ENCODE results near the gene P2RY2. TPM values are rescaled to one million over a fixed set of nuclear protein-coding genes. Genes with fewer than 3 reads are reported as not detected.

P2RY2 gene
- total and polyA plus RNA-seq, 9 of the 15 experiments (the other 6 are each of a cell fraction or from before 2014, with no cell fraction given), result not detected

DNA sequence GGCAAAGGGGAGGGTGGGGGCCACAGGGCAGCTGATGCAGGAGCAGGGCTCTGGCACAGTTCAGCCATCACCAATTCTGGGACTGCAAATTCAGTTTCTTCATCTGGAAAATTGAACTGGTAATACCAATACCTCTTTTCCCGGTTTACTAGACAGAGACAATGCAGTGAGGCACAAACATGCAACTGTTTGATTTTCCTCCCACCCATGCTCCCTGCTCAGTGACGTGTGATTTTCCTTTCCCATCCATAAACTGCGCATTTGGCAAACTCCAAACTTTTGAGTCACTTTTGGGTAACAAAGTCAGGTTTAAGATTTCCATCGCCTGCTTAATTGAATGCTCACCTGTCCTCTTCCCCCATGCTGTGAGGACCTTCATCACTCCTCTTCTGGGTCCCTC lies 23.2 kb downstream of the P2RY2 start:
- H3K9me1 ChIP-seq (ENCODE audit: control insufficient read depth, insufficient read depth, low read length), result no peaks in the 10 kb centered on the region
- ChIA-PET CTCF (ENCODE audit: low intra/inter-chr PET ratio) (interaction anchor here (0.7 kb wide), 2 partner anchors 517 to 655 kb away, joined by 3 read pairs; no protein-coding TSS in a partner anchor), POLR2A (no interaction called here)
- no peak overlapping the region for H3K4me2 ChIP-seq (ENCODE audit: insufficient read depth, low read length)
- H2AFZ ChIP-seq (ENCODE audit: low read depth, low read length), result no peak overlapping the region
- no peaks in the 10 kb centered on the region for H3K79me2 ChIP-seq (ENCODE audit: control insufficient read depth, insufficient read depth, low read length)
- ATAC-seq (no peak), DNase-seq (ENCODE audit: extremely low read depth in 1 of 4, low spot score in 3 of 4) (no peak), FAIRE-seq (no peak)
- no peaks in the 10 kb centered on the region for H4K20me1 ChIP-seq (replicated peaks; ENCODE audit: control insufficient read depth, insufficient read depth, low read length)
- peaks cover 0 to 3% of the 10 kb centered on the region in 2 experiments; a peak in 1 of 5 replicates for H3K4me1 ChIP-seq (replicated peaks in 1 of 2; ENCODE audit: control insufficient read depth in 2 of 2, insufficient read depth in 2 of 2, low read length in 2 of 2)
- WGBS (ENCODE audit: insufficient coverage, low coverage, missing lambda C conversion rate), result 2% methylated on average over 4 of the region's 4 CpGs
- peaks cover 0 to 29% of the 10 kb centered on the region in 2 experiments; a peak in 3 of 5 replicates for H3K27me3 ChIP-seq (ENCODE audit: control insufficient read depth in 2 of 2, insufficient read depth in 2 of 2, low read length in 2 of 2)
- no peaks in the 10 kb centered on the region for H3K36me3 ChIP-seq (ENCODE audit: control insufficient read depth, insufficient read depth, low read length)
- H3K4me3 ChIP-seq, result no peak overlapping the region
- H3K9ac ChIP-seq (ENCODE audit: insufficient read depth in 1 of 2, low read depth in 2 of 2, low read length in 2 of 2), result no peak overlapping the region
- BruUV-seq (replicated peaks), result no TSS peak
- no peak overlapping the region for H3K27ac ChIP-seq (ENCODE audit: extremely low read depth, low read depth, low read length)
- intact Hi-C loops (cut with micrococcal nuclease) (no loop called here), in situ Hi-C loops (cut with MboI) (loop anchor here (5.0 kb wide), 1 partner anchor 414 kb away; no protein-coding TSS in a partner anchor)
- TF ChIP-seq MAZ (CRISPR knock-in tag; conservative IDR thresholded peaks at IDR 0.05 in 1 of 2, IDR thresholded peaks at IDR 0.05 in 1 of 2) (no peak), HEY1 (CRISPR knock-in tag; IDR thresholded peaks at IDR 0.05; ENCODE audit: borderline replicate concordance) (no peak), RBM14 (IDR thresholded peaks at IDR 0.05; ENCODE audit: borderline replicate concordance, insufficient read depth, low read depth, low read length) (no peak), RFX5 (IDR thresholded peaks at IDR 0.05; ENCODE audit: low read depth, low read length) (no peak), ZNF324 (CRISPR knock-in tag; IDR thresholded peaks at IDR 0.05) (no peak), SP1 (CRISPR knock-in tag; IDR thresholded peaks at IDR 0.05) (no peak), PRMT5 (CRISPR knock-in tag; IDR thresholded peaks at IDR 0.05) (no peak), ZNF644 (tag; IDR thresholded peaks at IDR 0.05; ENCODE audit: low read depth) (no peak), ZNF24 (IDR thresholded peaks at IDR 0.05) (no peak), ZSCAN29 (IDR thresholded peaks at IDR 0.05) (no peak), RAD21 (CRISPR knock-in tag; conservative IDR thresholded peaks at IDR 0.05 in 1 of 2, IDR thresholded peaks at IDR 0.05 in 1 of 2) (no peak)
- TF ChIP-seq, protein P1, sequence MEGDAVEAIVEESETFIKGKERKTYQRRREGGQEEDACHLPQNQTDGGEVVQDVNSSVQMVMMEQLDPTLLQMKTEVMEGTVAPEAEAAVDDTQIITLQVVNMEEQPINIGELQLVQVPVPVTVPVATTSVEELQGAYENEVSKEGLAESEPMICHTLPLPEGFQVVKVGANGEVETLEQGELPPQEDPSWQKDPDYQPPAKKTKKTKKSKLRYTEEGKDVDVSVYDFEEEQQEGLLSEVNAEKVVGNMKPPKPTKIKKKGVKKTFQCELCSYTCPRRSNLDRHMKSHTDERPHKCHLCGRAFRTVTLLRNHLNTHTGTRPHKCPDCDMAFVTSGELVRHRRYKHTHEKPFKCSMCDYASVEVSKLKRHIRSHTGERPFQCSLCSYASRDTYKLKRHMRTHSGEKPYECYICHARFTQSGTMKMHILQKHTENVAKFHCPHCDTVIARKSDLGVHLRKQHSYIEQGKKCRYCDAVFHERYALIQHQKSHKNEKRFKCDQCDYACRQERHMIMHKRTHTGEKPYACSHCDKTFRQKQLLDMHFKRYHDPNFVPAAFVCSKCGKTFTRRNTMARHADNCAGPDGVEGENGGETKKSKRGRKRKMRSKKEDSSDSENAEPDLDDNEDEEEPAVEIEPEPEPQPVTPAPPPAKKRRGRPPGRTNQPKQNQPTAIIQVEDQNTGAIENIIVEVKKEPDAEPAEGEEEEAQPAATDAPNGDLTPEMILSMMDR (IDR thresholded peaks at IDR 0.05 in 2 of 3, conservative IDR thresholded peaks at IDR 0.05 in 1 of 3; ENCODE audit: insufficient read depth in 2 of 3, low read depth in 1 of 3, low read length in 3 of 3), result no peak
- TF ChIP-seq, protein P2, sequence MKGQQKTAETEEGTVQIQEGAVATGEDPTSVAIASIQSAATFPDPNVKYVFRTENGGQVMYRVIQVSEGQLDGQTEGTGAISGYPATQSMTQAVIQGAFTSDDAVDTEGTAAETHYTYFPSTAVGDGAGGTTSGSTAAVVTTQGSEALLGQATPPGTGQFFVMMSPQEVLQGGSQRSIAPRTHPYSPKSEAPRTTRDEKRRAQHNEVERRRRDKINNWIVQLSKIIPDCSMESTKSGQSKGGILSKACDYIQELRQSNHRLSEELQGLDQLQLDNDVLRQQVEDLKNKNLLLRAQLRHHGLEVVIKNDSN (CRISPR knock-in tag; IDR thresholded peaks at IDR 0.05), result no peak
- TF ChIP-seq, protein P3, sequence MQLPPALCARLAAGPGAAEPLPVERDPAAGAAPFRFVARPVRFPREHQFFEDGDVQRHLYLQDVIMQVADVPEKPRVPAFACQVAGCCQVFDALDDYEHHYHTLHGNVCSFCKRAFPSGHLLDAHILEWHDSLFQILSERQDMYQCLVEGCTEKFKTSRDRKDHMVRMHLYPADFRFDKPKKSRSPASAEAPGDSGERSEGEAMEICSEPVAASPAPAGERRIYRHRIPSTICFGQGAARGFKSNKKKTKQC (CRISPR knock-in tag; IDR thresholded peaks at IDR 0.05), result no peak
- H3K9me3 ChIP-seq (replicated peaks; ENCODE audit: control insufficient read depth, insufficient read depth, low read depth, low read length), result no peaks in the 10 kb centered on the region

All from K562 (cell line).